GM12874 (cell line): ENCODE results near the gene UPK3A.

Source experiments
- TF ChIP-seq, protein P1 (sequence below): IDR thresholded peaks from 2 replicates; pipeline ENCODE4 v1.5.1; 2011; ENCODE audit warnings: low read depth, mild to moderate bottlenecking, control low read depth, low read length, moderate library complexity; ENCODE audit not compliant: insufficient read depth

UPK3A gene

DNA sequence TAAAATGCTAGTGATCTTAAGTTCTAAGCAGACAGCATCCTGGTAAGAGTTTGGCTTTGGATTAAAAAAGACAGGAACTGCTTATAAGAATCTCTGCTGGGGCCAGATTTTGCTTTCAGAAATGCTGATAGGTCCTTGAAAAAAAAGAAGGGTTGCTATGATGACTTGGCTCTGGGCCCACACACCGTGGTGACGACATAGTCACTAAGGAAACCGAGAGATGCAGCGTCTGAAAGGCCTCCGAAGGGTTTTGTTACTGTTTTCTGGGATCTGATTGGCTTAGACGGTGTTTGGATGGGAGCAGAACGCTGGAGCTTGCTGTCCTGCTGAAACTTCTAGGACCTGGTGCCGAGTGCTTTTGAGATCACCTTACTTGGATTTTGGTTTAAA, 33.4 kb downstream of the UPK3A start:
- TF ChIP-seq, protein P1, sequence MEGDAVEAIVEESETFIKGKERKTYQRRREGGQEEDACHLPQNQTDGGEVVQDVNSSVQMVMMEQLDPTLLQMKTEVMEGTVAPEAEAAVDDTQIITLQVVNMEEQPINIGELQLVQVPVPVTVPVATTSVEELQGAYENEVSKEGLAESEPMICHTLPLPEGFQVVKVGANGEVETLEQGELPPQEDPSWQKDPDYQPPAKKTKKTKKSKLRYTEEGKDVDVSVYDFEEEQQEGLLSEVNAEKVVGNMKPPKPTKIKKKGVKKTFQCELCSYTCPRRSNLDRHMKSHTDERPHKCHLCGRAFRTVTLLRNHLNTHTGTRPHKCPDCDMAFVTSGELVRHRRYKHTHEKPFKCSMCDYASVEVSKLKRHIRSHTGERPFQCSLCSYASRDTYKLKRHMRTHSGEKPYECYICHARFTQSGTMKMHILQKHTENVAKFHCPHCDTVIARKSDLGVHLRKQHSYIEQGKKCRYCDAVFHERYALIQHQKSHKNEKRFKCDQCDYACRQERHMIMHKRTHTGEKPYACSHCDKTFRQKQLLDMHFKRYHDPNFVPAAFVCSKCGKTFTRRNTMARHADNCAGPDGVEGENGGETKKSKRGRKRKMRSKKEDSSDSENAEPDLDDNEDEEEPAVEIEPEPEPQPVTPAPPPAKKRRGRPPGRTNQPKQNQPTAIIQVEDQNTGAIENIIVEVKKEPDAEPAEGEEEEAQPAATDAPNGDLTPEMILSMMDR: no peak

DNA sequence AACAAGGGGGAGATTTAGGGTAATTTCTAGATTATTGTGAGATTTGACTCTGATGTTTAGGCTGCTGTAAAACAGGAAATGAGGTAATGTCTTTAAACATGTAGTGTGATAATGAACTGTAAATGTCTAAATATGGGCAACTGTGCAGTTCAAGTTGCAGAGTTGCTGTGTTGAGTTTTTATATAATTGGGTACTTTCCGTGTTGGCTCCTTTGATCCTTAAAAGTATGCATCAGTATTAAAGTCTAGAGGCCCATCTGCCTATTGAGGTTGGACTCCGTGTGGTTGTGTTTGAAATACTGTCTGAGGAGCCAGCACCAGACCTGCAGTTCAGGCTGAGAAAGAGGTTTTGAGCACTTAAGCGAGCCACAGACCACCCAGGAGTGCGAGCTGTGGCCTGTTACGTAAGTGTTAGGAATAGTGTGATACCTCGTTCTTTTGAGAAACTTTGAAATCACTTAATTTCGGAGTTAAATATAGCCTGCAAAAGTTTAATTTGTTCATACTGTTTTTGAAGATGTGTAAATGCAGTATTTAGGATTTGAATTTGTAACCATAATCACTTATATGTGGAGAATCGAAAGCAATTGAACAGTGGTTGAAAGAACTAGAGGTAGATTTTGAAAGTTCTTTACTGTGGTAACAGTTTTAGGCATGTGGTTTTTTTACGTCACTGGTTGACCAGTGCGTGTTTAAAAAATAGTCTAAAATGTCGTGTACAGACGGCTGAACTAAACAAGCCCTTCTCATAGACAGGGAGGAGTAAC, 34.0 kb downstream of the UPK3A start:
- TF ChIP-seq, protein P1: no peak

DNA sequence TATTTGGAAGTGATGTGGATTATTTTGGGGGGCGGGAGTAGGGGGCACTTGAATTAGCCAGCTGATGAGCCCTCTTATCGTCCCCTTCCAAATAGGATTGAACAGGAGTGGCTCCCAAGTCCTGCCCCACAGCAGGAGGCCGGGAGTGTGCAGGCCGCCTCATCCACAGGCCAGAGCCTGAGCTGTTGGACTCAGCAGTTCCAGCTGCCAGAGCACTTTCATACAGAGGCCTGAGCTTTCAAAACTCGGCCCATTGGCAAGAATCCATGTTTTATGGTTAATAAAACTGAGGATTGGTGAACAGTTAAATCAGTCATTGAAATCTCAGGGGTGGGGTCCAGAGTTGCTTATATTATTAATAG, 34.6 kb downstream of the UPK3A start:
- TF ChIP-seq, protein P1: no peak

DNA sequence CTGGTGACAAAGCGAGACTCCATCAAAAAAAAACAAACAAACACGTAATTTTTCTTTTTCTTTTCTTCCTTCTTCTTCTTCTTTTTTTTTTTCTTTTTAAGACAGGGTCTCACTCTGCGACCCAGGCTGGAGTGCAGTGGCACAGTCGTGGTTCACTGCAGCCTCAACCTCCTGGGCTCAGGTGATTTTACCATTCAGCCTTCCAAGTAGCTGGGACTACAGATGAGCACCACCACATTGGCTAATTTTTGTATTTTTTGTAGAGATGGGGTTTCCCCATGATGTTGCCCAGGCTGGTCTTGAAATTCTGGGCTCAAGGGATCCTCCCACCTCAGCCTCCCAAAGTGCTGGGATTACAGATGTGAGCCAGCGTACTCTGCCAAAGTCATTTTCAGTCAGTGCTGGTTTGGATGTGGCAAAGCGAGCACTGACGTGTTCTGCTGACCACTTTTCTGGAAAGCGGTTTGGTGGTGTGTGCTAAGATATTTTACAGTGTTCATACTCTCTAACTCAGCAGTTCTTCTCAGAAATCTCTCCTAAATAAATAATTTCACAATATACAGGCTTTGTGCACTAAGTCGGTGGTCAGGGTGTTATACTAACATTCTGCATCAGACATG, 35.7 kb downstream of the UPK3A start:
- TF ChIP-seq, protein P1: no peak

DNA sequence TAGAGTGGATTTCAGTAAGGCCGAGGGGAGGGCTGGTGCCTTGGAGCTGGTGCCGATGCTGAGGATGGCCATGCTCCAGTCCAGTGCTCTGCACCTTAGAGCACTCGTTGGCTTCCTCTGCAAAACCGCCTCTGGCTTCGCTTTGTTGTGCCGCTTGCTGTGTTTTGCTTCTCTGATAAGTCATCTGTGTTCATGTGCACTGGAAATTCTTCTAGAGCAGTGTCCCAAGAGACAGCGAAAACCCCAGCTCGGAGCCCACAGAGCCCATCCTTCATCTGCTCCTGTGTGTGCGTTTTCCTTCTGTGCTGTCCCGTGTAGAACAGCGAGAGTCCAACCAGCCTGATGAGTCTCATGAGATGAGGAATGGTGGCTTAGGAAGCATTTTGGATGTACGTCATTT, 37.1 kb downstream of the UPK3A start:
- TF ChIP-seq, protein P1: no peak

DNA sequence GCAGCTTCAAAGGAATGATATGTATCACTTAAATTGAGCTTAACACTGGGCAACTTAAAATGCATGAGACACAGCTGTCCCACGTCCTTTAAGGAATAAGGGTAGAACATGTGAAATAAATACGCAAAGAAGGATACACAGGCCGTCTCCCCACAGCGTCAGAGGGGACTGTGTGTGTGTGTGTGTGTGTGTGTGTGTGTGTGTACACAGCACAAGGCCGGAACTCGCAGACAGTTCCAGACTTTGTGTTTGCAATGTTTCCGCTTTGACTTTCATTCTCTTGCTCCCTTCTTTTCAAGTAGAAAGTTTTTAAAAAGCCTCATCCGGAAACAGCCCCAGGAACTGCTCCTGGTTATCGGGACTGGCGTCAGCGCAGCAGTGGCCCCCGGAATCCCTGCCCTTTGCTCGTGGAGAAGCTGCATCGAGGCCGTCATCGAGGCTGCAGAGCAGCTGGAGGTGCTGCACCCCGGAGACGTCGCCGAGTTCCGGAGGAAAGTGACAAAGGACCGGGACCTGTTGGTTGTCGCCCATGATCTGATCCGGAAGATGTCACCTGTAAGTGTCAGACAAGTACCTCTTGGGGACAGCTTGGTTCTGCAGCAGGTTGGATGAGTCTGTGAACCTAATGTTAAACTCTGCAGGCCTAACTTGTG, 38.2 kb downstream of the UPK3A start:
- TF ChIP-seq, protein P1: no peak

DNA sequence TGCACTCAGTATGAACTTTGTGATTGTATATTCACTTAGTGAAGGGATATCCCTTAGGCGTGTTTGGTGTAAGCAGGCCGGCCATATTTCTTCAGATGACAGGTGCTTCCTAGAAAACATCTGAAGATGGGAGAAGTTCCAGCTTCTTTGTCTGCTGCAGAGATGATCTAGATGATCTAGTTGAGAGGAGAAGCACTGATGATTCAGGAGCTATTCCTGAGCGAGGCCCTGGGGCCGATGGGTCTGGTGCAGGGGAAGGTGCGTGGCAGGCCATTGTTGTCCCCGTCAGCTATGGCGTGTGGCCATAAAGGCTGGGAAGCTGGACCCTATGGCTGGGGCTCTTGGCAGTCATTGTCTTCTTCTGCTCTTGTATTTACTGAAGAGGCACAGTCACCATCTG, 38.9 kb downstream of the UPK3A start:
- TF ChIP-seq, protein P1: no peak
